ENCODE measurements around the gene COL16A1. TPM values are rescaled to one million over a fixed set of nuclear protein-coding genes. Genes with fewer than 3 reads are reported as not detected.

COL16A1 gene
- total and polyA plus RNA-seq, 2 experiments from 2014 or later = 90.2 to 127 TPM

DNA sequence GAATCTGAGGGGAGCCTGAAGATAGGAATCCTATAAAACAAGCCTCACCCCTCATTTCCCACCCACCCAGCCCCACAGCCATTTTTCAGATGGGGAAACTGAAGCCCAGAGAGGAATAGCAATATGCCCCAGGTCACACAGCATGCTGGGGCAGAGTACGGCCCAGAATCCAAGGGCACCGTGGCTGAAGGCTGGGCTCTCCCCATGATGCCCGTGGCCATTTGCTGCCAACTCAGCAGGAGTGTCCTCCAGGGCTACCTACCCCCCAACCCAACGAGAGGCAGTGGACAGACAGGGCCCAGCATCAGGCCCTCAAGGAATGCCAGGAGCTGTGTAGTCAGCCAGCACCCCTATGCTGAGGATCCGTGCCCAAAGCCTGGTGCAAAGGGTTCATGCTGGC, 8.5 kb downstream of the COL16A1 start:
- H3K4me2 ChIP-seq = no peak overlapping the region
- H3K9me3 ChIP-seq (ENCODE audit: low read depth) = no peaks in the 10 kb centered on the region
- no peak for DNase-seq (ENCODE audit: low spot score)
- H3K27me3 ChIP-seq = no peaks in the 10 kb centered on the region
- no peak overlapping the region for H3K4me3 ChIP-seq
- no peaks in the 10 kb centered on the region for H3K9me2 ChIP-seq (replicated peaks; ENCODE audit: insufficient read depth)
- no peaks in the 10 kb centered on the region for H3K36me3 ChIP-seq (replicated peaks; ENCODE audit: insufficient read depth, low read depth)
- WGBS (ENCODE audit: low lambda C conversion rate, missing lambda C conversion rate) = 87% methylated on average over 5 of the region's 5 CpGs
- peaks cover 8% of the 10 kb centered on the region for H3K4me1 ChIP-seq (ENCODE audit: insufficient read depth)
- no peak overlapping the region for H3K27ac ChIP-seq
- H2AFZ ChIP-seq = no peak overlapping the region
- TF ChIP-seq EZH2 (IDR thresholded peaks at IDR 0.05; ENCODE audit: borderline replicate concordance) = no peak
- TF ChIP-seq, protein P1, sequence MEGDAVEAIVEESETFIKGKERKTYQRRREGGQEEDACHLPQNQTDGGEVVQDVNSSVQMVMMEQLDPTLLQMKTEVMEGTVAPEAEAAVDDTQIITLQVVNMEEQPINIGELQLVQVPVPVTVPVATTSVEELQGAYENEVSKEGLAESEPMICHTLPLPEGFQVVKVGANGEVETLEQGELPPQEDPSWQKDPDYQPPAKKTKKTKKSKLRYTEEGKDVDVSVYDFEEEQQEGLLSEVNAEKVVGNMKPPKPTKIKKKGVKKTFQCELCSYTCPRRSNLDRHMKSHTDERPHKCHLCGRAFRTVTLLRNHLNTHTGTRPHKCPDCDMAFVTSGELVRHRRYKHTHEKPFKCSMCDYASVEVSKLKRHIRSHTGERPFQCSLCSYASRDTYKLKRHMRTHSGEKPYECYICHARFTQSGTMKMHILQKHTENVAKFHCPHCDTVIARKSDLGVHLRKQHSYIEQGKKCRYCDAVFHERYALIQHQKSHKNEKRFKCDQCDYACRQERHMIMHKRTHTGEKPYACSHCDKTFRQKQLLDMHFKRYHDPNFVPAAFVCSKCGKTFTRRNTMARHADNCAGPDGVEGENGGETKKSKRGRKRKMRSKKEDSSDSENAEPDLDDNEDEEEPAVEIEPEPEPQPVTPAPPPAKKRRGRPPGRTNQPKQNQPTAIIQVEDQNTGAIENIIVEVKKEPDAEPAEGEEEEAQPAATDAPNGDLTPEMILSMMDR (IDR thresholded peaks at IDR 0.05; ENCODE audit: poor library complexity) = no peak
- no peak for TF ChIP-seq EZH2phosphoT487 (IDR thresholded peaks at IDR 0.05; ENCODE audit: low read depth, severe bottlenecking, unreplicated experiment)
- H4K20me1 ChIP-seq (ENCODE audit: insufficient read depth, poor library complexity, severe bottlenecking) = no peaks in the 10 kb centered on the region
- H3K79me2 ChIP-seq = peaks cover 2% of the 10 kb centered on the region

DNA sequence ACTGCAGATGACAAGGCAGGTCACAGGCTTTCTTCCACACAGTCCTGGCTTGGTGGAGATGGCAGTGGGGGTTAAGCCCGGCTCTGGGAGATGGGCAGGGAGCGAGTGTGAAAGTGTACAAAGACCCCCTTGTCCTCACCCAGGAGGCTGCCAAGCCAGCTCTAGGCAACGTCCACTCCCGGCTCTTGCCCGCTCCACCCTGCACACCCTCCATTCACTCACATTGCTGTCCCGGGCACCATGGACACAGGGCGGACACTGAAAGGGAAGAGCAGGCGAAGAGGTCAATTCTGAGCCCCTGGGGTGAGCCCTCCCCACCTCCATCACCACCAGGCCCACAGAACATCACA, 8.9 kb downstream of the COL16A1 start:
- Histone ChIP-seq H3K27ac (no peak overlapping the region), H3K79me2 (no peaks in the 10 kb centered on the region), H3K9me2 (replicated peaks; ENCODE audit: insufficient read depth) (no peaks in the 10 kb centered on the region), H2AFZ (no peak overlapping the region), H3K4me3 (no peak overlapping the region), H3K4me2 (no peak overlapping the region), H3K36me3 (replicated peaks; ENCODE audit: insufficient read depth, low read depth) (no peaks in the 10 kb centered on the region), H4K20me1 (ENCODE audit: insufficient read depth, poor library complexity, severe bottlenecking) (no peaks in the 10 kb centered on the region), H3K4me1 (ENCODE audit: insufficient read depth) (peaks cover 4% of the 10 kb centered on the region), H3K9me3 (ENCODE audit: low read depth) (no peaks in the 10 kb centered on the region), H3K27me3 (no peaks in the 10 kb centered on the region)
- TF ChIP-seq EZH2phosphoT487 (IDR thresholded peaks at IDR 0.05; ENCODE audit: low read depth, severe bottlenecking, unreplicated experiment) (no peak), EZH2 (IDR thresholded peaks at IDR 0.05; ENCODE audit: borderline replicate concordance) (no peak)
- TF ChIP-seq, protein P1 (IDR thresholded peaks at IDR 0.05; ENCODE audit: poor library complexity) = no peak
- 92% methylated on average over 8 of the region's 8 CpGs for WGBS (ENCODE audit: low lambda C conversion rate, missing lambda C conversion rate)
- DNase-seq (ENCODE audit: low spot score) = no peak

DNA sequence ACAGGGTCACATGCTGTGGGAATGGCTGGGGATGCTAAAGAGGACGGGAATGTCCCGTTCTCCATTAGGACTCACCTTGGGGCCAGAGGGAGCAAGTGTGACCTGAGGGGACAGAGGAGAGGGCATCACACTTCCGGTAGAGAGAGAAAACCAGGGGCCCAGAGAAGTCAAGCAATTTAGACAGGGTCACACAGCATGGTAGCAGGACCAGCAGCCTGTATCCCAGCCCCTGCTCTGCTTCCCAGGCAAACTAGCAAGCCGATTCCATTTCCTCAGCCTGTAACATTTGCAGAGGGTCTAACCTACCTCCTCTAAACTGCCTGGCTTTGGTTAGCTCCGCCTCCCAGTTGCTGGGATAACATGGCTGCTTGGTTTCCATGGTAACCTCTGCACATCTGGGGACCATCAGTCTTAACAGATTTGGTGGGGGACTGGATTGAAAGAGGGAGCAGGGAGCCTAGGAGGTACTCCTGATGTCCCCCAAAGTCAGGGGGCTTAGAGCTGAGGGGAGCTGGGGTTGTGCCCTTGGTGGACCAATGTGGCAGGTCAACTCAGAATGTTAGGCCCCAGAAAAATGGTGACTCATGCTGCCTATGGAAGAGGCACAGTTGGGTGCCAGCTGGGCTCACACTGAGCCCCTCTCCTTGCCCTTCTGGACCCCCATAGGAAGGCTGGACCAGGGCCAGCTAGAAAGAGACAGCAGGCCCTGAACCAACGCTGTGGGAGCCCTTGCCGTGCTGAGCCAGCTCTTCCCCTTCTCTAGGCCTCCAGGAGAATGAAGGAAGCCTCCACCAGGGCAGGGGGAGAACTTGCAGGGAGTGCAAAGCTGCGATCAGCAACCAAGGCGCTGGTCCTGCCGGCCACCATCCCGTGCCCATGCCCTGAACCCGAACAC, 9.5 kb downstream of the COL16A1 start:
- Histone ChIP-seq H3K9me3 (ENCODE audit: low read depth) (no peaks in the 10 kb centered on the region), H3K79me2 (no peaks in the 10 kb centered on the region), H3K4me3 (no peak overlapping the region), H3K27ac (no peak overlapping the region), H3K9me2 (replicated peaks; ENCODE audit: insufficient read depth) (no peaks in the 10 kb centered on the region), H4K20me1 (ENCODE audit: insufficient read depth, poor library complexity, severe bottlenecking) (no peaks in the 10 kb centered on the region), H3K27me3 (no peaks in the 10 kb centered on the region), H3K36me3 (replicated peaks; ENCODE audit: insufficient read depth, low read depth) (no peaks in the 10 kb centered on the region), H3K4me2 (no peak overlapping the region), H2AFZ (no peak overlapping the region), H3K4me1 (ENCODE audit: insufficient read depth) (peaks cover 2% of the 10 kb centered on the region)
- TF ChIP-seq, protein P1 (IDR thresholded peaks at IDR 0.05; ENCODE audit: poor library complexity) = no peak
- TF ChIP-seq EZH2phosphoT487 (IDR thresholded peaks at IDR 0.05; ENCODE audit: low read depth, severe bottlenecking, unreplicated experiment) (no peak), EZH2 (IDR thresholded peaks at IDR 0.05; ENCODE audit: borderline replicate concordance) (no peak)
- WGBS (ENCODE audit: low lambda C conversion rate, missing lambda C conversion rate) = 82% methylated on average over 12 of the region's 12 CpGs
- DNase-seq (ENCODE audit: low spot score) = no peak

Measured in hepatocyte (in vitro differentiated cells).